ENCODE results near the gene PYGB.

PYGB gene

GRCh38 chr20:25271486-25272222 lies 23.8 kb downstream of the PYGB start:
- DNase-seq = no peak

- no peak for DNase-seq
Measured at GRCh38 chr20:25272223-25273000, 24.5 kb downstream of the PYGB start.

DNA sequence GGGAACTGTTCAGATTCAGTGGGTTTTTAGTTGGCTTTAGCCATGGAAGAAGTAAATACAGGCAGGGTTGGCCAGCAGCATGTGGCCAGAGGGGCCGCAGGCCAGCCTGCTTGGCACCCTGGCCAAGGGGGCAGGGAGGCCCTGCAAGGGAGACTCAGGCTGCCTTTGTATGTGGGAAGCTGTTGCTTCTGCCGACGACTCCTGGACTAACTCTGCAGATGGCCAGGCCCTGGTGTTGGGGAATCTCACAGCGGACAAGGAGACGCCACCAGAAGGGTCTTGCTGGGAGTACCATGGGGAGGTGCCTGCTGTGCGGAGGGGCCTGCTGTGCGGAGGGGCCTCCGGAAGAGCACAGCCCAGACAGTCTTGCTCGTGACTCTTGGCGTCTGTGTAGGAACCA lies 25.2 kb downstream of the PYGB start:
- DNase-seq = no peak

GRCh38 chr20:25273541-25274358 lies 25.9 kb downstream of the PYGB start:
- DNase-seq = no peak

- DNase-seq = no peak
Measured at GRCh38 chr20:25274481-25274880, 26.6 kb downstream of the PYGB start.

DNA sequence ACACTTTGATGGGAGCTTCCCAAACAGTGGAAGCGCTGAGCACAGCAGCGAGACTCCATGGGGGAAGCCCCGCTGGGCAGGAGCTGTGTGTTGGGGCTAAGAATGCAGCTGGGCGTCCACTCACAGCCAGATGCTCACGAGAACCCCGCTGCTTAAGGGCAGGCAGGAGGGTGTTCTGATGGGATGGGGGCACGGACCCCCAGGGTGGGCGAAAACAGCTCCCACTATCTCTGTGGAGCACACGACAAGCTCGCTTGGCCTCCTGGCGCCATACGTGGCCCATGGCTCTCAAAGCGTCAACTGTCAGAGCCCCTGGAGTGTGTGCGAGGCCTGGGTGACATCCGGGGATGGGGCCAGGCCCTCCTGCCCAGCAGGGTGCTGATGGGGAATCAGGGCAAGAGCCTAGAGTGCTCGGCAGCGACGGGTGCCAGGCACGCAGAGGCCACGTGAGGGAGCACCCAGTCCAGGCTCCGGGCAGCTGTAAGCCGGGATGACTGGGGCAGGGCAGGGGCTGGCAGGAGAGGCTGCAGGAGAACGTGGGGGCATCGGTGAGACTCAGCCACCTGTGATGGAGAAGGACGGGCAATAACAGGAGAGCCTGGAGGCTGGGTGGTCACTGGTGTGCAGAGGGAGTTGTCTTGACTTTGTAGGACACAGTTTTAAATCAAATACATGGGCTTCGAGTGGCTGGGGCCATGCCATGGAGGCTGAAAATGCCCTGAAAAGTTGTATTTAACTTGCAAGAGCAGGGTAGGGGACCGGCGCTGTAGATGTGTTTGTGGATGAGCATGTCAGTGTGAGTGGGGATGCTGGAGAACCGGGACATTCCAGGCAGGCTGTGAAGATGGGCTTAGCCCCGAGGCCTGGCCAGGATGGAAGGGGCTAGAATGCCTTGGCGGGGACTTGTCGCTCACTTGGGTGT lies 27.3 kb downstream of the PYGB start:
- DNase-seq = no peak

GRCh38 chr20:25275813-25276532 lies 28.1 kb downstream of the PYGB start:
- no peak for DNase-seq

GRCh38 chr20:25276533-25277050 lies 28.7 kb downstream of the PYGB start:
- DNase-seq = no peak

- no peak for DNase-seq
Measured at GRCh38 chr20:25277051-25277801, 29.3 kb downstream of the PYGB start.

GRCh38 chr20:25277941-25278521 lies 30.1 kb downstream of the PYGB start:
- no peak for DNase-seq

- no peak for DNase-seq
Measured at GRCh38 chr20:25278636-25279361, 30.9 kb downstream of the PYGB start.

GRCh38 chr20:25279403-25279802 lies 31.5 kb downstream of the PYGB start:
- DNase-seq = no peak

DNA sequence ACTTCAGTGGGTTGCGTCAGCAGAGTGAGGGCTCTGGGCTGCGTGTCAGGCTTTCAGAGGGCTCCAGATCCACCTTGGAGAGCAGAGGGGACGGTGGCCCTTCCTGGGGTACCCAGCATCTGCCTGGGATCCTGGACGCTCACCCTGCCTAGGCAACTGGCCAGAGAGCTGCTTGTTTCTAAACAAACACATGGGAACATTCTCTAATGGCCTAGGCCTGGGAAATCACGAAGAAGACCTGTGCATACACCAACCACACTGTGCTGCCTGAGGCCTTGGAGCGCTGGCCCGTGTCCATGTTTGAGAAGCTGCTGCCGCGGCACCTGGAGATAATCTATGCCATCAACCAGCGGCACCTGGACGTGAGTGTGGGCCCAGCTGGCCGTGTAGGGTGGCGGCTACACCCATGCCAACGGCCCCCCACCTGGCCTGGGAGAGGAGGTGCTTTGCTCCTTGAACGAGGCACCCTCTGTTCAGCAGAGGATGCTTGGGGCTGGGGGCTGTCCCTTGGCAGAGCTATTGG lies 32.2 kb downstream of the PYGB start:
- DNase-seq = no peak

DNA sequence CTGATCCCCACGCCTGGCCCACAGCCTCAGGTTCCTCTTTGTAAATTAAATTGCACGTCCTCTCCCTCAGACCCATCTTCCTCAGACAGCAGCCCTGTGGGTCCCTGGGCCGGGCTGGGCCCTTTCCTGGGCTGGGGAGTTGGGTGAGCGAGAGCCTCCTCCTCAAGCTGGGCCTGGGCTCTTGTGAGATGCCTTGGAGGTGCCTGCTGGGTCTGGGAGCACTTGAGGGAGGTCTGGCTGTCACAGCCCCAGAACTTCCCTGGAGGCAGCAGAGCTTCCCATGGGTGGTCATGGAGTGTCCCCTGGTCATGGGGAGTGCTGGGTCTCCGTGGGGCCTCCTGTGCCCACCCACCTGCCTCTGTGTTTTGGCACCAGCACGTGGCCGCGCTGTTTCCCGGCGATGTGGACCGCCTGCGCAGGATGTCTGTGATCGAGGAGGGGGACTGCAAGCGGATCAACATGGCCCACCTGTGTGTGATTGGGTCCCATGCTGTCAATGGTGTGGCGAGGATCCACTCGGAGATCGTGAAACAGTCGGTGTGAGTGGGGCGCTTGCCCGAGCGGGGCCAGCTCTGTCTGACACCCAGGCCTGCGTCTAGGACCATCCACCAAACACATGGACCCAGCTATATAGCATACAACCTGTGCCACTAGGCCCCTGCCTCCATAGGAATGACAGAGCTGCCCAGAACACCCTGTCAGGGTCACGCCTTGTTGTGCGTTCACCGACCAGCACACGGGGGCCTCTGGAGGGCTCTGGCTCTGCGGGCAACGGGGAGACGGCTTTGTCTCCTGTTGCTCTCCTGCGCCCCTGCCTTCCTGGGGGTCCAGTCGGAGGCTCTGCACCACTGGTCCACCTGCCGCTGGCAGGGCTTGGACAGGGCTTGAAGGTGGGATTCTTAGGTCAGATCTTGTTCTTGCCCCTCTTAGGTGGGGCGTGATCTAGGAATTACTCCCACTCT lies 33.0 kb downstream of the PYGB start:
- no peak for DNase-seq

- no peak for DNase-seq
Measured at GRCh38 chr20:25281541-25281991, 33.7 kb downstream of the PYGB start.

DNA sequence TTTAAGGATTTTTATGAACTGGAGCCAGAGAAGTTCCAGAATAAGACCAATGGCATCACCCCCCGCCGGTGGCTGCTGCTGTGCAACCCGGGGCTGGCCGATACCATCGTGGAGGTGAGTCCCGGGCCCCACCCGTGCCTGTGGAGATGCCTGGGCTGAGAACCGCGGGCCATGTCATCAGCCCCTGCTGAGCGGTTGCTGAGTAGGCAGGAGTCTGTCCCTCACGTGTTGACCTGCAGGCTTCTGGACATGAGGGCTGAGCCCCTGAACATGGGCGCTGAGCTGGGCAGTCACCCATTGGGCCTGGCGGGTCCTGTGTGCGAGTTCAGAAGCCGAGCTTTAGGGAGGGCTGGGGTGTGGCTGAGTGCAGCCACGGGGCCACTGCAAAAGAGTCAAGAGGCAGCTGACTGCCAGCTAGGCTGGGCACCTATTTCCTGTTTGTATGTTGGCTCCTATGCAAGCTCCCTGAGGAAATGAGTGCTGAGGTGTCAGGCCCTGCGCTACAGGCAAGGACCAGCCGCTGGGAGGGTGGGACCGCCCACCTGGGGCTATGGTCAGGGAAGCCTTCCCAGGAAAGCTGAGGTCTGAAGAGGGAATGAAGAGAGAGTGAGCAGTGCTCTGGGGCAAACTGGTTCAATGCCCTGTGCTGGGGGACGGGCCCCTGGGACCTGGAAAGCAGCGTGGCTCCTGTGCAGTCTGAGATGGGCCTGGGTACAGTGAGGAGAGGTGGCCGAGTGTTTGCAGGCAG lies 34.3 kb downstream of the PYGB start:
- no peak for DNase-seq

GRCh38 chr20:25282796-25283195 lies 34.9 kb downstream of the PYGB start:
- no peak for DNase-seq
